ENCODE results near the gene LYZL4.

The LYZL4 gene

DNA sequence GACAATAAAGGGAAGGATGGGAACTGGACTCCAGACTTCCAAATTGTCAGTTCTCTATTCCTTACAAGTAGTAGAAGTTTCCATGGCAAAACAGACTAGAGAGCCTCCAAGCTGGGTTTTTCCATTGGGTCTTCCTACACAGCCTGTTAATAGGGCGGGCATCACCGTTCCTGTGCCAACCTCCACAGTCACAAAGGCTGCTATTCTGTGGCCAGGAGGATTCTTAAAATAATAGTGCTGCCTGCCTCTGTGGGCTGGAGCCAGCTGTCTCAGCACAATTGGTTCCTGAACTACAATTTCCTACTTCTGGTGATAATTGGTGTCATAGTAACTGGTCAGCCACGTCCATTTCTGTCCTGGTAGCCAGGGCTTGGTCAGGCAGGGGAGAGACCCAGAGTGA, 38.6 kb downstream of the LYZL4 start:
- DNase-seq (ENCODE audit: low read depth, low spot score) = no peak

DNA sequence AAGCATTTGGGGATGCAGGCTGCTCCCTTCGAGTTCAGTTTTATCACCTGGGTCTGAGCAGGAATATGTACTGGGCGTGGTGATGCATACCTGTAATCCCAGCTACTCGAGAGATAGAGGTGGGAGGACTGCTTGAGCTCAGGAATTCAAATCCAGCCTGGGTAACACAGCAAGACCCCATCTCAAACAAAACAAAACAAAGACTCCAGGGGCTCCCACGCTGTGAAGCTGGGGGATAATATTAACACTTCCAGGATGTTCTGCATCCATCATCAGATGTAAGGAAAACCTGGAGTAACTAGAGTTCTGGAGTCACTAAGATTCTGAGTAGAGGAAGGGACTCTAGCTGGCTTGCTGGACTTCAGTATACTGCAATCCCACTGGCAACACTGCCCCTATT, 40.6 kb downstream of the LYZL4 start:
- DNase-seq (ENCODE audit: low read depth, low spot score) = peak; percentile 12

DNA sequence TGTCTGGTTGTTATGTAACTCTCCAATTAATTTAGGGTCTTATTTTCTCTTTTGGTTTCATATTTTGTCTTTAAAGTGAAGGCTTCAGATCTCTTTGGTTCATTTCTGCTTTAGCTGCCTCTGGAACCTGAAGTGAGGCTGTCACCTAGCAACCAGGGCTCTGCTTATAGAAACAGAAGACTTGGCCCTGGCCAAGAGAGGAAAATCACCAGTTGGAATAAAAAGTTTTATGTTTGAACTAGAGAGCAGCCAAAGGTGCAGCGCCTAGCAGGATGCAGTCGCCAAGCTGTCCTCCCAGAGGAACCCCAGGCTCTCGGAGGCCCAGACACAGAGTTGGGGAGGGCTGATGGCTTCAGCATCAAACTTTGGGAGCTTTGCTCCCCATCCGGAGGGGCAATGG, 41.1 kb downstream of the LYZL4 start:
- DNase-seq (ENCODE audit: low read depth, low spot score) = no peak

DNA sequence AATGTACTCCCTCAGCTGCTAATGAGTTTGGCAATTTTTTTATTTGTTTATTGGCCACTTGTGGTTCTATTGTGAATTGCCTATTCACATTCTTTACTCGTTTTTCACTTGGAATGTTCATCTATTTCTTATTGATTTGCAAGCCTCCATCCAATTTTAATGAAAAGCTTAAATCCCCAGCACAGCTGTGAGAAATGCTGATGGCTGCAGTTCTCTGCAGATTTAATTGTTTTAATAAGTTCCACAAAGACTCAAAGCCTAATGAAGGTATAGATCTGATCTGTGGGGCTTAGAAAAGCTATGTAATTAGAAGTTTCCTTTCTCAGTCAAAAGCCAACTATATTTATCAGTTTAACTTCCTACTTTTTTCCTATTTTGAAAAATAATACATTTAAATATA, 41.5 kb downstream of the LYZL4 start:
- DNase-seq (ENCODE audit: low read depth, low spot score) = no peak

DNA sequence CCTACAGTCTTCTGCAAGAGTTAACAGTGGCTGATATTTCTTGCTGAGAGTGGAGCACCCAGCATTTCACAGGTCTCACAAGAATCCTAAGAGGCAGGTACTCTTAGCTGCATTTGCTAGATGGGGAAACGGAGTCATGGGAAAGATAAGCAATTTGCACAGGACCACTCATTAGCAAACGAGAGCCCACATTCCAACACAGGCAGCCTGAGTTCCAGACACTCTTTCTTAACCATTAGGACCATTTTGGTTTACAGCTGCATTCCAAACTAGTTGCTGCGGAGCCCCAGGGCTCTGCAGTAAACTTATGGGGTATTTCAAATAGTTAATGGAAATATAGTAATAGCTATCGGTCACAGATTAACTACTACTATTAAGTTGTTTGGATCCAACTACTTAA, 42.5 kb downstream of the LYZL4 start:
- DNase-seq (ENCODE audit: low read depth, low spot score) = peak; percentile 38

DNA sequence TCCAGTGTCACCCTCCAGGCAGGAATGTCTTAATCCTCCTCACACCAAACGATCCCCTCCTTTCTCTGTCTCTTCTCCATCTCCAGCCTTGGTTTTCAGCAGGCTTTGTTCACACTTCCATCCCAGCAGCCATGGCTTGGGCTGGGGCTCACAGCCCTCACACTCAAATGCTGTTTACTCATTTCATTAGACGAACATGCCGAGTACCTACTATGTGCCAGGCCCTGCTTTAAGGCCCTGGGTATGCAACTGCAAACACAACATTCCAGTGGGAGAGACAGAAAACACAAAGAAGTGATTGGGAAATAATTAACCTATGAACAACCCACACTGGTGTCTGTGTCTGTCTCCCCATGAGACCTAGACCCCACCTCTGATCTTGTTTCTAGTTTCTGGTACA, 43.9 kb downstream of the LYZL4 start:
- DNase-seq (ENCODE audit: low read depth, low spot score) = peak; percentile 14

DNA sequence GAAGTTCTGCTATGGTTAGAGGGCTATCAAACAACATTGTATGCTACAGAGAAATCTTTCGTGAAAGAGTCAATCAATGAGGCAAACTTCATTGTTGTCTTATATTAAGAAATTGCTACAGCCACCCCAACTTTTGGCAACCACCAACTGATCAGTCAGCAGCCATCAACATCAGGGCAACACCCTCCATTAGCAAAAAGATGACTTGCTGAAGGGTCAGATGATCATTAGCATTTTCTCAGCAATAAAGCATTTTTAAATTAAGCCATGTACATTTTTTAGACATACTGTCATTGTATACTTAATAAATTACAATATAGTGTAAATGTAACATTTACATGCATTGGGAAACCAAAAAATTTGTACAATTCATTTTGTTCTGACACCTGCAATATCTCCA, 53.1 kb downstream of the LYZL4 start:
- DNase-seq (ENCODE audit: low read depth, low spot score) = no peak

DNA sequence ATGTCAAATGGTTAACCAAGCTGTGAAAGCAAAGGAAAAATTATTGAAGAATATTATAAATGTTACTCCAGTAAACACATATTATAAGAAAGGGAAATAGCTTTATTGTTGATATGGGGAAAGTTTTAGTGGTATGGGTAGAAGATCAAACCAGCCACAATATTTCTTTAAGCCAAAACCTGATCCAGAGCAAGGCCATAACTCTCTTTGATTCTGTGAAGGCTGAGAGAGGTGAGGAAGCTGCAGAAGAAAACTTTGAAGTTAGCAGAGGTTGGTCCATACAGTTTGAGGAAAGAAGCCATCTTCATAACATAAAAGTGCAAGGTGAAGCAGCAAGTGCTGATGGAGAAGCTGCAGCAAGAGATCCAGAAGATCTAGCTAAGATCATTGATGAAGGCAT, 54.8 kb downstream of the LYZL4 start:
- DNase-seq (ENCODE audit: low read depth, low spot score) = no peak

DNA sequence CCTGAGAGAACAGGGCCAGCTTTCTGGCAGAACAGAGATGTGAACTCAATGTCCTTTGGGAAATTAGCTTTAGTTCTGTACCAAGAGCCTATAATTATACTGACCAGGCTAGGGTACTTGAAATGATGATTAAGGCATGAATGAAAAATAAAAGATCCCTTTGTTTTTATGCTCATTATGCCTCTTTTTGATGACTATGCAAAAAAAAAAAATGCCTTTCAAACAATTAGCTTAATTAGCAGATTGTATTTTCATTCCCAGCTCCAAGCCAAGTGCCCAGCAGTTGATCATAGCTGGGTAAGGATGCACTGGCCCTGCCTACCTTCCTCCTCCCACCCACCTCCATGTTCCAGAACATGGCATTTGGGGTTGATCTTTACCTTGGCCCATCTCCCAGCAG, 56.8 kb downstream of the LYZL4 start:
- DNase-seq (ENCODE audit: low read depth, low spot score) = no peak

DNA sequence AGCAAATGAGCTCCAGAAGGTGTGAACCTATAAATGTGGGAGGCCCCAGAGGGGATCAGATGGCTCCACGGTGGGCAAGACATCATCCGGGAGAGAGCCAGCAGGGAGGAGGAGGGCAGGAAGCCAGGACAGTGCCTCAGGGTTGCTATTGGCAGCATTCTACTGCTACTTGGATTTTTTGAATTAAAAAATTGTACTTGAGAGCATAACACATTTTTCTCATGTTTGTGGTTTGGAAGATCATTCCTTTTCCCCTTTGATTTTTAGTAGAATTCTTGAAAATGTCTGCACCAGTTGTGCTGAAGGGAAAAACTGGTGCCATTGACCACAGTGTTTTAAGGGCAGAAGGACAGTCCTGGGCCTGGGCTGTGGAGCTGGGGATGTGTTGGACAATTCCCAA, 59.2 kb downstream of the LYZL4 start:
- no peak for DNase-seq (ENCODE audit: low read depth, low spot score)

DNA sequence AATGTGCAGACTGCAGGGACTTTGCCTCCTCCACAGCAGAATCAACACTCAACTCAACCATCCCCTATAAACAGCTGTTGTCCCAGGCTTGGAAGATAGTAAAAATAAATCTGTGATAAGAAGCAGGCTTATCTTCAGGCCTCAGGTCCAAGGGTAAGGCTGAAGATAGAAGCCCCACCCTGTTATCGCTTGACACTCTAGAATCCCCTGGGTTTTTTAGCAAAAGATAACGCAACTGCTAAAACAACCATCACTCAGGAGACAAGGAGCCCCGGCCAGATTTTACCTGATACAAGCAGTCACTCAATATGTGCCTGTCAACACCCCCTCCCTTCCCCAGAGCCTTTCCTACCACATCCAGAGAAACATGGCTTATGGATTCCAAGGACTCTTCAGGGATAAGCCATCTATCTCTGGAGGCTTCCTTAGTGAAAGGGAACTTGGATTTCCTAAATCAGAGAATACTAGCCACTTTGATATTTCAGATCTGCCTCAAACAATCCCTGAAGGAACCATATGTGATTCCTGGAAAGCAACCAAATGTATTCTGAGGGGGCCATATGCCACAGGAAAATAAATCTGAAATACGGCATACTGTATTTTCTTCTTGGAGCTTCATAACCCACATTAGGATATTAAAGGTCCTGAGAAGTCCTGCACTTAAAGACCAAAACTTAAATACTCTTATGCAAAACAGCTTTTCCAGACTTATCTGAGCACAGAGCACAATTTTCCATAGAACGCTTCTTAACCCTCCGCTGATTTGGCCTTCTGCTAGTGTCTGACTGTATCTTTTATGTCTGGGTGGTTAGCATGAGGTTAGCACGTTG, 60.4 kb downstream of the LYZL4 start:
- DNase-seq (ENCODE audit: low read depth, low spot score) = no peak

DNA sequence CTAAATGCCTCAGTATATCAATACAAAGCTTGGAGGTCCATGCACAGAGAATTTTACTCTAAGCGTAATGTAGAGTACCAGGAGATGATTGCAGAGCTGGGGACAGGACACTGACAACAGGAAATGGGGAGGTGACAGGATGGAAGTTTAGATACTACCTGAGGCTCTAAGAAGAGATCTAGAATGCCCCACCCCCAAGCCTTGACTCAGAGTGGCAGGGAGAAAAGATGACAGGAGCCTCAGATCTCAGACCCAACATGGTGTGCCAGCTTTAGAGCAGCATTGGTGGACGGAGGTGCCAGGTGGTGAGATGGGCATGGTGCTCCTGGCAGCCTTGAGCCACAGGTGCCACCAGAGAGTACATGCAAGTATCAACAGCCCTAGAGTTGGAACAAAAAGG, 62.5 kb downstream of the LYZL4 start:
- no peak for DNase-seq (ENCODE audit: low read depth, low spot score)
